HG03045 (cell line): Measurements from ENCODE around the gene TPX2.
"Not testable (repeated sequence)": the region's sequence is repeated elsewhere in the genome, so short reads cannot be mapped to it uniquely, and the experiment has no call there.

Experiments used
- ATAC-seq: cut with Tn5 transposase; IDR thresholded peaks from one replicate; pipeline ENCODE4 v1.9.1; 2021; ENCODE audit warnings: mild to moderate bottlenecking, moderate library complexity; ENCODE audit not compliant: unreplicated experiment

The TPX2 gene

GRCh38 chr20:31811198-31811597 is 72.1 kb downstream of the TPX2 start:
- no peak for ATAC-seq

- ATAC-seq, result no peak
These were observed 73.0 kb downstream of the TPX2 start for GRCh38 chr20:31811796-31812728.

- no peak for ATAC-seq
These were observed 74.5 kb downstream of the TPX2 start for GRCh38 chr20:31813611-31814010.

GRCh38 chr20:31814142-31814541 is 75.1 kb downstream of the TPX2 start:
- ATAC-seq, result not testable (repeated sequence)

DNA sequence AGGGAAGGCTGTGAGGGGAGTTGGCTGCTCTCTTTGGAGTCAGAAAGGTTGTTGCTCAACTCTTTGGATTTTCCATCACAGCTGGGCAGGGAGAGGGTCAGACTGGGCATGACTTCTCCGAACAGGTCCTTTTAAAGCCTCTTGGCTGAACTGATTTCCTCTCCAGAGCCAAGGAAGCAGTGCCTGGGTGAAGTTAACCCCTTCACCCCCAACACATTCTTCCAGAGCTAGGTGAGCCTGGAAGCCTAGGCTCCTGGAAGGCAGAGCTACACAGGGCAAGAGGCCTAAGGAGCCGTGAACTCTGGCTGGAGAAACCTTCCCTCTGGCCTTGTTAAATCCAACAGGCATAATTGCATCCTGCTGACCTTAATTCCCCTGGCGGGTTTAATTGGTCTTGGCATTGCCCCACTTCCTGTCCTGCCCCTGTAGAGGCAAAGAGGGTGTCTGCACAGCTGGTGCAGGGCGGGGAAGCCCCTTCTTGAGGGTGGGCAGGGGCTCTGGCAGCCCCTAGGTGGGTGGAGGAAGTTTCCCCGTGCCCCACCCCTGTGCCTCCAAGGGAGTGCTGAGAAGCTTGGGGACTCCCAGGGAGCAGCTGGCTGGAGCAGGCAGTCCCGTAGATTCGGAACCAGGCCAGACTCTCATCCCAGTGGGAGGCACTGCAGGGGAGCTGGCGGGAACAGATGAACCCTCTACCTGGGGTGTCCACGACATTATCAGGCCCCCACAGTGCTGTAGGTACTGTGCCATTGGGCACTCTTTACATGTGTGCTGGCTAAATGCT is 76.5 kb downstream of the TPX2 start:
- no peak for ATAC-seq

DNA sequence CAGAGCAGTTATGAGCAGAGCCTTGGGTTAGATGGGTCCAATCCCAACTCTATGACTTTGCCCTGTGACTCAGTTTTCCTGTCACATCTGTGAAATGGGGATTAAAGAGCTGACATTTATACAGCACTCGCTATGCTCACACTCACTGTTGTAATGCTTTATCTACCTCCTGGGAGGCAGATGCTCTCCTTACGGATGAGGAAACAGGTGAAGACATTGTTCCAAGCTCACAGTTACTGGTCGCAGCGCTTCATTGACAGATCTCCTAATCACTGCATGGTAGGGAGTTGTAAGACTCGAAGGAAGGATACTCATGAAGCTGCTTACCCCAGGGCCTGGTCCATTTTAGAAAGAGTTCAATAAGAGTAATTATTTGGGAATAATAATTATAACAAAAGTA is 77.1 kb downstream of the TPX2 start:
- no peak for ATAC-seq

GRCh38 chr20:31817461-31817860 is 78.4 kb downstream of the TPX2 start:
- no peak for ATAC-seq

DNA sequence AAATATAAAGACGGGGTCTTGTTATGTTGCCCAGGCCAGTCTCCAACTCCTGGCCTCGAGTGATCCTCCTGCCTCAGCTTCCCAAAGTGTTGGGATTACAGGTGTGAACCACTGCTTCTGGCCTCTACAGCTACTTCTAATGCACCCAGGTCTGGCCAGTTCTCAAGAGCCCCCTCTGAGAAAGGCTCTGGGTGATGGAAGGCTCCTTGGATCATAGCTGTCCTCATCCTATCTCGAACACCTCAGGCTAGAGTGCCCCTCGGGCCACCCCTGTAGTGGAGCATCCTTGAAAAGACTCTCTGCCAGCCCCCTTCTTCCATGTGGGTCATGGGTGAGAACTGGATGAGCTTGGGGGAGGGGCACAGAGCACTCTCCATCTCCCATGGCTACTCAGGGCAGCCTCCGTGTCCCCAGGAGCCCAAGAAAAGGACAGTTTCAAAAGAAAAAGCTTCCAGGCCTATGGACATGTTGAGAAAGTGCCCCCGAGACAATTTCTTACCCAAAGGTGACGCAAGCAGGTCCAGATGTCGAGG is 79.4 kb downstream of the TPX2 start:
- ATAC-seq, result no peak

DNA sequence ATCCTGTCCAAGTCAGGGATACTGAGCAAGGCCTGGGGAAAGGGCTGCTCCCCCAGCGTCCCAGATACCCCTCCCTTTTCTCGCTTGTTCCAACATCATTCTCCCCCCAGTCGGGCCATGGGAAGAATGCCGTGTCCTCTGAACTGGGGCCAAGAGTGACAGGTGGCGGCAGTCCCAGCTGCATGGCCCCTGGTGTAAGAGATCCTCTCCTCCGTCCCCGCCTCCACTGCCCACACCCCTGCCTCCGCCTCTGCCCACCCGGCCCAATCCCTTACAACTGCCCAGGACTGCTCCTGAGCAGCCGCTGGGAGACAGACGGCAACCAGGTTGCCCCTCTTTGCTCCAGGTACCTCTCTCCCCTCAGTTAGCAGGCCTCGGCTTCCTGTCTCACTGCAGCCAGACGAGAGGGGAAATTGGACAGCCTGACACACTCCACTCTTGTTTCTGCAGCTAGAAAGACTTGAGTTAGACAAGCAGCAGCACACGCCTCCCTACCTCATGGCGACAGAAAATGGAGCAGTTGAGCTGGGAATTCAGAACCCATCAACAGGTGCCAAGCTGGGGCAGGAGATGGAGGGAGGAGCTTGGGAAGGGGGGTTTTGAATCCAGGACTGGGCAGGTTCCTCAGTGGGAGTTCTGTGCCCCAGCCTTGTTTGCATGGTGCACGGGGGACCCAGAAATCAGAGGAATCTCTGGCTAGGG is 80.1 kb downstream of the TPX2 start, which contains the start of gene MYLK2:
Gene MYLK2, plus strand, starts transcription at position 274 of the 702 bp plus-strand sequence. Its CDS starts 225 bp downstream, at position 499.
- no peak for ATAC-seq

- ATAC-seq, result no peak
These were observed 81.1 kb downstream of the TPX2 start for GRCh38 chr20:31820228-31820627.

GRCh38 chr20:31821427-31821826 is 82.3 kb downstream of the TPX2 start:
- no peak for ATAC-seq

GRCh38 chr20:31822421-31823330 is 83.6 kb downstream of the TPX2 start:
- ATAC-seq, result no peak

DNA sequence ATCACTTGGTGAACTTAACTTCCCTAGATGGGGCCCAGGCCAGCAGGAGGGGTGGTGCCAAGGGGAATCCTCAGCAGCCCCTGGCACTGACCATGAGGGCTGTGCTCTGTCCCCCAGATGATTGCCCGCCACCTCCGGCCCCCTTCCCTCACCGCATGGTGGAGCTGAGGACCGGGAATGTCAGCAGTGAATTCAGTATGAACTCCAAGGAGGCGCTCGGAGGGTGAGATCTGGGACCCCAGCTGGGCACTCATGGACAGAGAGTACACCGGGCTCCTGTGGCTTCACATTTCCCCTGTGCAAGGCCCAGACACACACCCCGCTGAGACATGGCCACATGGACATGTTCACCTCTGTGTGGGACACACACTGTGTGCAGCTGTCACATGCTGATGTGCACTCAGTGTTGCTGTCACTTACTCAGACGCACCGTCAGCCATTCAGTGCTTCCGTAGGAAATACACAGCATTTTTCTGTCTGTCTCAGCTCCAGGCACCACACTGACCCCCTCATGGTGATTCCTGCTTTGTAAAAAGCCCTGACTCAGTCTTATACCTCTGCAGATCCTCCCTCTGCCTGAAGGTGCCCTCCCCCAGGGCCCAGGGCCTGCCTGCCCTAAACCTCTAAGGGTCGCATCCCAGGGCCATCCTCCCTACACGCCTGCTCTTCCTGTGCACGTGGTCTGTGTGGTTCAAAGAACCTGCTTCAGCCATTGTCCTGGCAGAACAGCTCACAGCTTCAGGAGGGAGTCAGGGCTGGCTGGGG is 84.5 kb downstream of the TPX2 start:
- ATAC-seq, result no peak

- no peak for ATAC-seq
These were observed 85.0 kb downstream of the TPX2 start for GRCh38 chr20:31824125-31824485.

- no peak for ATAC-seq
These were observed 85.6 kb downstream of the TPX2 start for GRCh38 chr20:31824554-31825313.

DNA sequence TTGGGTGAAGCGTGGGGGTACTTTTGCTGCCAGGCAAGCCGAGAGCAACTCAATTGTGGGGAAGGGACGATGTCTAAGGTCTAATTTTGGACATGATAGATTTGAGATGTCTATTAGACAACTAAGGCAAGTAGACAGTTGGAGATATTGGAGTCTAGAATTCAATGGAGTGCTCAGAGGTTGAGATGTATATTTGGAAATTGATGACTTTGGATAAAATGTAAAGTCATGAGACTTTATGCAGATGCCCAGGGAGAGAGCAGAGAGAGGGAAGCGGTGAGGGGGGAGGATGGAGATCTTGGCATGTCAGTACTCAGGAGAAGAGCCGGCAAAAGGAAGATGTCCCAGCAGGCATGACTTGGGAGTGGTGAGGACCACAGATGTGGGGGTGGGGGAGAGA is 87.0 kb downstream of the TPX2 start:
- no peak for ATAC-seq

DNA sequence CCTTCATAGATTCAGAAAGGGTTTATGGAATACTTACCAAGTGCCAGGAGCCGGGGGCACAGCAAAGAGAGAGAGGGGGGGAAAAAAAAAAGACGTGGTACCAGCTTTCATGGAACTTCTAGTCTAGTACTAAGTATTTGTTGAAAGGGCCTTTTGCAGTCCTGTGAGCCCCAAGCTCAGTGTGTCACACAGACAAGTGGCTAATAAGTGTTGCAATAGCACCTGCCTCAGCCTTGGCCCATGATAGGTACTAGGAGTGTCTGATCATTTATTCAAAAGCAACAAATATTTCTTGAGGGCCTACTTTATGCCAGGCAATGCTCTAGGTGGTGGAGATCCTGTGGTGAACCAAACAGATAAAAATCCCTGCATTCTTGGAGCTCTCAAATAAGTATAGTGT is 88.0 kb downstream of the TPX2 start:
- ATAC-seq, result no peak

GRCh38 chr20:31828016-31828415 is 88.9 kb downstream of the TPX2 start:
- ATAC-seq, result not testable (repeated sequence)

DNA sequence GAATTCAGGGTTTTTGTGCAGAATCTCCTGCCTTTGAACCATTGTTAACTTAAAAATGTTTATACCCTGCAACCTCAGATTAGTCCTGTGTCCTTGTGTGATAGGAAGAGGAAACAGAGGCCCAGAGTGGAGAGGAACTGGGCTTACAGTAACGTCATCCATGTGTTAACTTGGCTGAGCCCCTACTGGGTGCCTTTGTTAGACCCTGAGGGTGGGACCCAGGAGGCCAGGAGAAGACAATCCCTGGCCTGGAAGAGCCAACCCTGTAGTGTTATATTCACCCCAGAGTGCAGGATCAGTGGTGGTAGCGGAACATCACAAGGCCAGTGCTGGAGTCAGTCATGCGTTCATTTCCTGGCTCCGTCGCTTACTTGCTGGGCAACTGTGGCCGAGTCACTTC is 90.6 kb downstream of the TPX2 start:
- no peak for ATAC-seq
